ENCODE measurements around the gene MAML2. TPM values are rescaled to one million over a fixed set of nuclear protein-coding genes. Genes with fewer than 3 reads are reported as not detected.
"Not testable (repeated sequence)": the region's sequence is repeated elsewhere in the genome, so short reads cannot be mapped to it uniquely, and the experiment has no call there.

MAML2 gene
- total and polyA plus RNA-seq, 2 experiments from 2014 or later, result 4.7 to 15.3 TPM

GRCh38 chr11:96290631-96291030 lies 52.4 kb downstream of the MAML2 start:
- Histone ChIP-seq H2AFZ (no peak overlapping the region), H3K27me3 (no peaks in the 10 kb centered on the region), H3K36me3 (replicated peaks; ENCODE audit: insufficient read depth, low read depth) (no peaks in the 10 kb centered on the region), H3K27ac (no peak overlapping the region), H3K9me3 (ENCODE audit: low read depth) (no peaks in the 10 kb centered on the region), H3K79me2 (peaks cover 80% of the 10 kb centered on the region), H4K20me1 (ENCODE audit: insufficient read depth, poor library complexity, severe bottlenecking) (no peaks in the 10 kb centered on the region), H3K4me3 (no peak overlapping the region), H3K9me2 (replicated peaks; ENCODE audit: insufficient read depth) (no peaks in the 10 kb centered on the region), H3K4me1 (ENCODE audit: insufficient read depth) (no peaks in the 10 kb centered on the region), H3K4me2 (no peak overlapping the region)
- WGBS (ENCODE audit: low lambda C conversion rate, missing lambda C conversion rate), result 96% methylated on average over 1 of the region's 1 CpG
- no peak for TF ChIP-seq EZH2phosphoT487 (IDR thresholded peaks at IDR 0.05; ENCODE audit: low read depth, severe bottlenecking, unreplicated experiment)
- DNase-seq (ENCODE audit: low spot score), result no peak

- no peaks in the 10 kb centered on the region for H3K4me1 ChIP-seq (ENCODE audit: insufficient read depth)
- WGBS (ENCODE audit: low lambda C conversion rate, missing lambda C conversion rate), result 38% methylated on average over 1 of the region's 1 CpG
Measured at GRCh38 chr11:96290031-96290430, 53.0 kb downstream of the MAML2 start.

GRCh38 chr11:96288915-96289314 lies 54.1 kb downstream of the MAML2 start:
- H3K36me3 ChIP-seq (replicated peaks; ENCODE audit: insufficient read depth, low read depth), result no peaks in the 10 kb centered on the region
- no peaks in the 10 kb centered on the region for H3K27me3 ChIP-seq
- no peak for DNase-seq (ENCODE audit: low spot score)
- H3K79me2 ChIP-seq, result peaks cover 82% of the 10 kb centered on the region
- no peaks in the 10 kb centered on the region for H3K4me1 ChIP-seq (ENCODE audit: insufficient read depth)
- H3K27ac ChIP-seq, result no peak overlapping the region
- H4K20me1 ChIP-seq (ENCODE audit: insufficient read depth, poor library complexity, severe bottlenecking), result no peaks in the 10 kb centered on the region
- TF ChIP-seq CTCF (IDR thresholded peaks at IDR 0.05; ENCODE audit: poor library complexity) (no peak), EZH2 (IDR thresholded peaks at IDR 0.05; ENCODE audit: borderline replicate concordance) (no peak), EZH2phosphoT487 (IDR thresholded peaks at IDR 0.05; ENCODE audit: low read depth, severe bottlenecking, unreplicated experiment) (no peak)
- WGBS (ENCODE audit: low lambda C conversion rate, missing lambda C conversion rate), result 78% methylated on average over 3 of the region's 3 CpGs
- no peak overlapping the region for H2AFZ ChIP-seq
- H3K4me2 ChIP-seq, result no peak overlapping the region
- H3K4me3 ChIP-seq, result no peak overlapping the region
- H3K9me3 ChIP-seq (ENCODE audit: low read depth), result no peaks in the 10 kb centered on the region
- no peaks in the 10 kb centered on the region for H3K9me2 ChIP-seq (replicated peaks; ENCODE audit: insufficient read depth)

More at GRCh38 chr11:96290031-96290430, 53.0 kb downstream of the MAML2 start:
- Histone ChIP-seq H3K4me3 (no peak overlapping the region), H3K9me3 (ENCODE audit: low read depth) (no peaks in the 10 kb centered on the region), H3K79me2 (peaks cover 82% of the 10 kb centered on the region), H2AFZ (no peak overlapping the region), H3K4me2 (no peak overlapping the region), H3K27me3 (no peaks in the 10 kb centered on the region), H3K36me3 (replicated peaks; ENCODE audit: insufficient read depth, low read depth) (no peaks in the 10 kb centered on the region), H3K9me2 (replicated peaks; ENCODE audit: insufficient read depth) (no peaks in the 10 kb centered on the region), H3K27ac (no peak overlapping the region), H4K20me1 (ENCODE audit: insufficient read depth, poor library complexity, severe bottlenecking) (no peaks in the 10 kb centered on the region)
- no peak for DNase-seq (ENCODE audit: low spot score)
- TF ChIP-seq EZH2 (IDR thresholded peaks at IDR 0.05; ENCODE audit: borderline replicate concordance) (no peak), CTCF (IDR thresholded peaks at IDR 0.05; ENCODE audit: poor library complexity) (no peak), EZH2phosphoT487 (IDR thresholded peaks at IDR 0.05; ENCODE audit: low read depth, severe bottlenecking, unreplicated experiment) (no peak)

- WGBS (ENCODE audit: low lambda C conversion rate, missing lambda C conversion rate), result 81% methylated on average over 6 of the region's 6 CpGs
- Histone ChIP-seq H3K79me2 (peaks cover 80% of the 10 kb centered on the region), H3K27ac (no peak overlapping the region), H3K9me2 (replicated peaks; ENCODE audit: insufficient read depth) (no peaks in the 10 kb centered on the region), H3K27me3 (no peaks in the 10 kb centered on the region), H3K4me1 (ENCODE audit: insufficient read depth) (no peaks in the 10 kb centered on the region), H3K4me3 (no peak overlapping the region), H2AFZ (no peak overlapping the region), H4K20me1 (ENCODE audit: insufficient read depth, poor library complexity, severe bottlenecking) (no peaks in the 10 kb centered on the region), H3K9me3 (ENCODE audit: low read depth) (no peaks in the 10 kb centered on the region), H3K36me3 (replicated peaks; ENCODE audit: insufficient read depth, low read depth) (no peaks in the 10 kb centered on the region), H3K4me2 (no peak overlapping the region)
- TF ChIP-seq EZH2phosphoT487 (IDR thresholded peaks at IDR 0.05; ENCODE audit: low read depth, severe bottlenecking, unreplicated experiment) (no peak), EZH2 (IDR thresholded peaks at IDR 0.05; ENCODE audit: borderline replicate concordance) (no peak), CTCF (IDR thresholded peaks at IDR 0.05; ENCODE audit: poor library complexity) (no peak)
- DNase-seq (ENCODE audit: low spot score), result no peak
Measured at GRCh38 chr11:96287822-96288439, 55.1 kb downstream of the MAML2 start.

GRCh38 chr11:96285985-96286384 lies 57.0 kb downstream of the MAML2 start:
- H3K4me2 ChIP-seq; H3K4me3 ChIP-seq; H3K9me3 ChIP-seq (ENCODE audit: low read depth); H3K9me2 ChIP-seq (replicated peaks; ENCODE audit: insufficient read depth); H4K20me1 ChIP-seq (ENCODE audit: insufficient read depth, poor library complexity, severe bottlenecking); H3K27me3 ChIP-seq; H3K36me3 ChIP-seq (replicated peaks; ENCODE audit: insufficient read depth, low read depth); H3K27ac ChIP-seq; H2AFZ ChIP-seq; H3K4me1 ChIP-seq (ENCODE audit: insufficient read depth); DNase-seq (ENCODE audit: low spot score): not testable (repeated sequence)
- 96% methylated on average over 6 of the region's 6 CpGs for WGBS (ENCODE audit: low lambda C conversion rate, missing lambda C conversion rate)
- peaks cover 81% of the 10 kb centered on the region for H3K79me2 ChIP-seq

Measured in hepatocyte (in vitro differentiated cells).